ENCODE measurements around the gene CCDC188. TPM values are rescaled to one million over a fixed set of nuclear protein-coding genes. Genes with fewer than 3 reads are reported as not detected.

The CCDC188 gene
- total and polyA plus RNA-seq, 2 of the 13 experiments (the other 11 are each of a cell fraction or from before 2014, with no cell fraction given): not detected

DNA sequence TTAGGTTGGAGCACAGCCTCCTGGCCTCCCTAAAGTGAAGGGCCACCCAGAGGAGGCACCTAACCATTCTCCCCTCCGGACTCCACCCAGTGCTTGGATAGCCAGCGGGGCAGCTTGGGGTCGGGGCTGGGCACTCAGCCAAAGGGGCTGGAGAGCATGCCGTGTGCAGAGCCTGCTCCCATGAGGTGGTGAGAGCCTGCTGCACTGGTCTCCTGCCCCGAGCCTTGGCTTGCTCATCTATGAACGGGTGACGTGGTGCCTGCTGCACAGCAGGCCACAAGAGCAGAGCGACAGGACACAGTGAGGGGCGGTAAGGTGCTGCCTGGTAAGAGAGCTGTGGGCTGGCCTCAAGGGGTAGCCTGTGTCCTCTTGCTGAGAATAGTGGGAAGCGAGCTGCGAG, 14.0 kb upstream of the CCDC188 start:
- no peak for ATAC-seq
- no peak overlapping the region for H3K4me2 ChIP-seq (ENCODE audit: low read depth, low read length)
- peaks cover 7 to 44% of the 10 kb centered on the region in 2 experiments for H3K27me3 ChIP-seq (ENCODE audit: control insufficient read depth in 1 of 2, insufficient read depth in 2 of 2, low read length in 2 of 2)
- DNase-seq (ENCODE audit: low spot score): no peak
- H3K9me3 ChIP-seq (ENCODE audit: low read length): no peaks in the 10 kb centered on the region
- H2AFZ ChIP-seq (ENCODE audit: low read length): no peak overlapping the region
- no peak for FAIRE-seq
- intact Hi-C loops (cut with micrococcal nuclease; ENCODE audit: unreplicated experiment) (no loop called here), in situ Hi-C loops (cut with HindIII; ENCODE audit: extremely low pct_ligation_motif_present, low pct_unique_long_range_greater_than_20kb) (loop anchor here (25.0 kb wide), 1 partner anchor 1203 kb away; no protein-coding TSS in a partner anchor)
- H3K4me1 ChIP-seq (ENCODE audit: insufficient read depth, low read length): no peaks in the 10 kb centered on the region
- H4K20me1 ChIP-seq (ENCODE audit: insufficient read depth, low read length): peaks cover 3% of the 10 kb centered on the region; the same call in 1 of the 2 replicates
- H3K36me3 ChIP-seq (replicated peaks in 1 of 2; ENCODE audit: control insufficient read depth in 1 of 2, insufficient read depth in 2 of 2, low read length in 2 of 2): no peaks in the 10 kb centered on the region
- no peak overlapping the region for H3K9ac ChIP-seq (ENCODE audit: insufficient read depth, low read depth, low read length)
- no peak overlapping the region for H3K27ac ChIP-seq (ENCODE audit: extremely low read length, insufficient read depth, low read length)
- POLR2A ChIA-PET: no interaction called here
- no TSS peak for BruUV-seq (replicated peaks)
- CTCF ChIA-PET (ENCODE audit: low intra/inter-chr PET ratio, low total read pairs): no interaction called here
- H3K4me3 ChIP-seq (replicated peaks in 1 of 3; ENCODE audit: insufficient read depth in 1 of 3, low read depth in 2 of 3, low read length in 3 of 3): no peak overlapping the region
- H3K79me2 ChIP-seq (ENCODE audit: insufficient read depth, low read length): no peaks in the 10 kb centered on the region
- 62% methylated on average over 2 of the region's 11 CpGs for WGBS (ENCODE audit: low lambda C conversion rate)
- no peak for TF ChIP-seq HNRNPH1 (optimal IDR thresholded peaks at IDR 0.05; ENCODE audit: low read depth, low read length)
- TF ChIP-seq, protein P1, sequence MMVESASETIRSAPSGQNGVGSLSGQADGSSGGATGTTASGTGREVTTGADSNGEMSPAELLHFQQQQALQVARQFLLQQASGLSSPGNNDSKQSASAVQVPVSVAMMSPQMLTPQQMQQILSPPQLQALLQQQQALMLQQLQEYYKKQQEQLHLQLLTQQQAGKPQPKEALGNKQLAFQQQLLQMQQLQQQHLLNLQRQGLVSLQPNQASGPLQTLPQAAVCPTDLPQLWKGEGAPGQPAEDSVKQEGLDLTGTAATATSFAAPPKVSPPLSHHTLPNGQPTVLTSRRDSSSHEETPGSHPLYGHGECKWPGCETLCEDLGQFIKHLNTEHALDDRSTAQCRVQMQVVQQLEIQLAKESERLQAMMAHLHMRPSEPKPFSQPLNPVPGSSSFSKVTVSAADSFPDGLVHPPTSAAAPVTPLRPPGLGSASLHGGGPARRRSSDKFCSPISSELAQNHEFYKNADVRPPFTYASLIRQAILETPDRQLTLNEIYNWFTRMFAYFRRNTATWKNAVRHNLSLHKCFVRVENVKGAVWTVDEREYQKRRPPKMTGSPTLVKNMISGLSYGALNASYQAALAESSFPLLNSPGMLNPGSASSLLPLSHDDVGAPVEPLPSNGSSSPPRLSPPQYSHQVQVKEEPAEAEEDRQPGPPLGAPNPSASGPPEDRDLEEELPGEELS (CRISPR knock-in tag; IDR thresholded peaks at IDR 0.05): no peak
- TF ChIP-seq ARHGAP35 (CRISPR knock-in tag; IDR thresholded peaks at IDR 0.05; ENCODE audit: borderline replicate concordance): no peak
- TF ChIP-seq TRIM24 (CRISPR knock-in tag; IDR thresholded peaks at IDR 0.05): no peak
- TF ChIP-seq, protein P2, sequence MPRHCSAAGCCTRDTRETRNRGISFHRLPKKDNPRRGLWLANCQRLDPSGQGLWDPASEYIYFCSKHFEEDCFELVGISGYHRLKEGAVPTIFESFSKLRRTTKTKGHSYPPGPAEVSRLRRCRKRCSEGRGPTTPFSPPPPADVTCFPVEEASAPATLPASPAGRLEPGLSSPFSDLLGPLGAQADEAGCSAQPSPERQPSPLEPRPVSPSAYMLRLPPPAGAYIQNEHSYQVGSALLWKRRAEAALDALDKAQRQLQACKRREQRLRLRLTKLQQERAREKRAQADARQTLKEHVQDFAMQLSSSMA (CRISPR knock-in tag; IDR thresholded peaks at IDR 0.05): no peak
- no peak for TF ChIP-seq TP53 (CRISPR knock-in tag; conservative IDR thresholded peaks at IDR 0.05)
- TF ChIP-seq SRY (CRISPR knock-in tag; IDR thresholded peaks at IDR 0.05): no peak
- TF ChIP-seq ZNF570 (CRISPR knock-in tag; IDR thresholded peaks at IDR 0.05; ENCODE audit: borderline replicate concordance): no peak
- no peak for TF ChIP-seq POLR2A (IDR thresholded peaks at IDR 0.05; ENCODE audit: insufficient read depth in 1 of 2, low read depth in 2 of 2, low read length in 2 of 2)
- no peak for TF ChIP-seq TAF15 (IDR thresholded peaks at IDR 0.05; ENCODE audit: low read depth, low read length, poor library complexity, severe bottlenecking)
- TF ChIP-seq, protein P3, sequence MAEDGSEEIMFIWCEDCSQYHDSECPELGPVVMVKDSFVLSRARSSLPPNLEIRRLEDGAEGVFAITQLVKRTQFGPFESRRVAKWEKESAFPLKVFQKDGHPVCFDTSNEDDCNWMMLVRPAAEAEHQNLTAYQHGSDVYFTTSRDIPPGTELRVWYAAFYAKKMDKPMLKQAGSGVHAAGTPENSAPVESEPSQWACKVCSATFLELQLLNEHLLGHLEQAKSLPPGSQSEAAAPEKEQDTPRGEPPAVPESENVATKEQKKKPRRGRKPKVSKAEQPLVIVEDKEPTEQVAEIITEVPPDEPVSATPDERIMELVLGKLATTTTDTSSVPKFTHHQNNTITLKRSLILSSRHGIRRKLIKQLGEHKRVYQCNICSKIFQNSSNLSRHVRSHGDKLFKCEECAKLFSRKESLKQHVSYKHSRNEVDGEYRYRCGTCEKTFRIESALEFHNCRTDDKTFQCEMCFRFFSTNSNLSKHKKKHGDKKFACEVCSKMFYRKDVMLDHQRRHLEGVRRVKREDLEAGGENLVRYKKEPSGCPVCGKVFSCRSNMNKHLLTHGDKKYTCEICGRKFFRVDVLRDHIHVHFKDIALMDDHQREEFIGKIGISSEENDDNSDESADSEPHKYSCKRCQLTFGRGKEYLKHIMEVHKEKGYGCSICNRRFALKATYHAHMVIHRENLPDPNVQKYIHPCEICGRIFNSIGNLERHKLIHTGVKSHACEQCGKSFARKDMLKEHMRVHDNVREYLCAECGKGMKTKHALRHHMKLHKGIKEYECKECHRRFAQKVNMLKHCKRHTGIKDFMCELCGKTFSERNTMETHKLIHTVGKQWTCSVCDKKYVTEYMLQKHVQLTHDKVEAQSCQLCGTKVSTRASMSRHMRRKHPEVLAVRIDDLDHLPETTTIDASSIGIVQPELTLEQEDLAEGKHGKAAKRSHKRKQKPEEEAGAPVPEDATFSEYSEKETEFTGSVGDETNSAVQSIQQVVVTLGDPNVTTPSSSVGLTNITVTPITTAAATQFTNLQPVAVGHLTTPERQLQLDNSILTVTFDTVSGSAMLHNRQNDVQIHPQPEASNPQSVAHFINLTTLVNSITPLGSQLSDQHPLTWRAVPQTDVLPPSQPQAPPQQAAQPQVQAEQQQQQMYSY (CRISPR knock-in tag; IDR thresholded peaks at IDR 0.05): no peak
- TF ChIP-seq, protein P4, sequence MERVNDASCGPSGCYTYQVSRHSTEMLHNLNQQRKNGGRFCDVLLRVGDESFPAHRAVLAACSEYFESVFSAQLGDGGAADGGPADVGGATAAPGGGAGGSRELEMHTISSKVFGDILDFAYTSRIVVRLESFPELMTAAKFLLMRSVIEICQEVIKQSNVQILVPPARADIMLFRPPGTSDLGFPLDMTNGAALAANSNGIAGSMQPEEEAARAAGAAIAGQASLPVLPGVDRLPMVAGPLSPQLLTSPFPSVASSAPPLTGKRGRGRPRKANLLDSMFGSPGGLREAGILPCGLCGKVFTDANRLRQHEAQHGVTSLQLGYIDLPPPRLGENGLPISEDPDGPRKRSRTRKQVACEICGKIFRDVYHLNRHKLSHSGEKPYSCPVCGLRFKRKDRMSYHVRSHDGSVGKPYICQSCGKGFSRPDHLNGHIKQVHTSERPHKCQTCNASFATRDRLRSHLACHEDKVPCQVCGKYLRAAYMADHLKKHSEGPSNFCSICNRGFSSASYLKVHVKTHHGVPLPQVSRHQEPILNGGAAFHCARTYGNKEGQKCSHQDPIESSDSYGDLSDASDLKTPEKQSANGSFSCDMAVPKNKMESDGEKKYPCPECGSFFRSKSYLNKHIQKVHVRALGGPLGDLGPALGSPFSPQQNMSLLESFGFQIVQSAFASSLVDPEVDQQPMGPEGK (CRISPR knock-in tag; IDR thresholded peaks at IDR 0.05): no peak
- TF ChIP-seq ZNF556 (CRISPR knock-in tag; IDR thresholded peaks at IDR 0.05; ENCODE audit: borderline replicate concordance): no peak
- no peak for TF ChIP-seq ZNF160 (CRISPR knock-in tag; IDR thresholded peaks at IDR 0.05)
